A673 (cell line): ENCODE data around the gene SYT13. TPM values are rescaled to one million over a fixed set of nuclear protein-coding genes. Genes with fewer than 3 reads are reported as not detected.

Experiments used
- BruUV-seq: library from RNA; stranded (reverse); fragments of 400-500 nt; replicated peaks from 2 replicates; lab custom pipeline; 2021; lab: Mats Ljungman, UMichigan
- CTCF ChIA-PET: fragments of 300-600 bp; sonication (Branson Sonifier 250); formaldehyde crosslinking; loops from one replicate; lab custom pipeline; 2022; ENCODE audit warnings: antibody characterized with exemption; lab: Charles Lee
- POLR2A ChIA-PET: fragments of 300-600 bp; sonication (Branson Sonifier 250); formaldehyde crosslinking; loops from one replicate; lab custom pipeline; 2022; ENCODE audit warnings: antibody characterized with exemption; ENCODE audit not compliant: low non-redundant PET; lab: Charles Lee
- DNase-seq: peaks from one replicate; pipeline ENCODE4 v3.0.0-alpha.2; 2015; ENCODE audit warnings: low spot score
- H3K27ac ChIP-seq: fragments of 200-600 bp; sonication (generic); 2 replicates; pipeline ENCODE4 v1.5.1; 2016; ENCODE audit warnings: mixed run types, low read depth, mild to moderate bottlenecking, mixed read lengths, antibody characterized with exemption, low read length; ENCODE audit not compliant: poor library complexity, severe bottlenecking
- H3K27me3 ChIP-seq: fragments of 200-600 bp; sonication (generic); replicated peaks from 2 replicates; pipeline ENCODE4 v1.6.1; 2017; ENCODE audit warnings: mixed run types, low read depth, mild to moderate bottlenecking, mixed read lengths, antibody characterized with exemption, low read length; ENCODE audit not compliant: insufficient read depth, poor library complexity
- H3K36me3 ChIP-seq: fragments of 200-600 bp; sonication (generic); 2 replicates; pipeline ENCODE4 v1.6.1; 2016; ENCODE audit warnings: mixed run types, mild to moderate bottlenecking, mixed read lengths, antibody characterized with exemption, low read length; ENCODE audit not compliant: insufficient read depth, poor library complexity, severe bottlenecking
- H3K4me1 ChIP-seq: fragments of 200-600 bp; sonication (generic); 2 replicates; pipeline ENCODE4 v1.6.1; 2017; ENCODE audit warnings: mixed run types, mild to moderate bottlenecking, mixed read lengths, antibody characterized with exemption, low read length; ENCODE audit not compliant: insufficient read depth, poor library complexity, severe bottlenecking
- H3K4me3 ChIP-seq: fragments of 200-600 bp; sonication (generic); 2 replicates; pipeline ENCODE4 v1.5.1; 2016; ENCODE audit warnings: low read depth, mixed run types, mild to moderate bottlenecking, mixed read lengths, low read length; ENCODE audit not compliant: poor library complexity, severe bottlenecking
- H3K9me3 ChIP-seq: fragments of 200-600 bp; sonication (generic); 2 replicates; pipeline ENCODE4 v1.6.1; 2016; ENCODE audit warnings: mixed run types, low read depth, mild to moderate bottlenecking, mixed read lengths, antibody characterized with exemption, low read length; ENCODE audit not compliant: poor library complexity, severe bottlenecking
- EZH2 ChIP-seq: fragments of 200-600 bp; sonication (generic); IDR thresholded peaks from 2 replicates; pipeline ENCODE4 v1.6.1; 2017; ENCODE audit warnings: borderline replicate concordance, low read depth, mild to moderate bottlenecking, mixed read lengths, antibody characterized with exemption, low read length; ENCODE audit not compliant: poor library complexity, severe bottlenecking
- intact Hi-C: fragments of 100-400 bp; cut with micrococcal nuclease; formaldehyde crosslinking; loops from one replicate; pipeline ENCODE4 v1.10.0; 2022; ENCODE audit not compliant: unreplicated experiment
- total RNA-seq: library from RNA; stranded (reverse); gene quantifications from 2 replicates; pipeline ENCODE4 v1.2.3, GENCODE V29; 2021
- TF ChIP-seq, protein P1 (sequence below): fragments of 300-800, 200-600 bp; sonication (generic); conservative IDR thresholded peaks from 2 replicates; pipeline ENCODE4 v1.5.1; 2017; ENCODE audit warnings: low read depth, mild to moderate bottlenecking, antibody characterized with exemption, low read length, moderate library complexity, mixed read lengths

The SYT13 gene
- total RNA-seq, 1 experiment from 2014 or later = 0.30 TPM

DNA sequence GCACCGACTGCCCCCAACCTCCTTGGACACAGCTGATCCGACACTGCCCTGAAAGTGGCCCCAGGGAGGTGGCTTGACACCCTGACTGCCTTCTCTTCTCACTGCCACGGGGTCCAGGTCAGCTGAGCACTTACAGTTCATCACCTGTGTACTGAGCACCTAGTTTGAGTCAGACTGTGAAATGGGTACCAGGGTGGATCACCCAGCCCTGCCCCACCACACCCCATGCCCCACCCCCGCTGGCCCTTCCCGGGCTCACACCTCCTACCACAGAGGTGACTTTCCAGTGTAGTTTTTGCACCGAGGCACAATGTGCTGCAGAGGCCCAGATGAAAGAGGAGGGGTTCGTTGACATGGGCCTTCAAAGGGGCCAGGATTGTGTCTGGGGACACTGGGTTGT, 80.2 kb downstream of the SYT13 start:
- Histone ChIP-seq H3K36me3 (no peaks in the 10 kb centered on the region), H3K4me3 (no peak overlapping the region), H3K27me3 (no peaks in the 10 kb centered on the region), H3K27ac (no peak overlapping the region), H3K9me3 (no peaks in the 10 kb centered on the region), H3K4me1 (peaks cover 18% of the 10 kb centered on the region)
- no peak for DNase-seq
- BruUV-seq = no TSS peak
- ChIA-PET POLR2A (no interaction called here), CTCF (interaction anchor here (0.7 kb wide), 1 partner anchor 19 kb away, joined by 3 read pairs; no protein-coding TSS in a partner anchor)
- intact Hi-C loops = no loop called here
- TF ChIP-seq, protein P1, sequence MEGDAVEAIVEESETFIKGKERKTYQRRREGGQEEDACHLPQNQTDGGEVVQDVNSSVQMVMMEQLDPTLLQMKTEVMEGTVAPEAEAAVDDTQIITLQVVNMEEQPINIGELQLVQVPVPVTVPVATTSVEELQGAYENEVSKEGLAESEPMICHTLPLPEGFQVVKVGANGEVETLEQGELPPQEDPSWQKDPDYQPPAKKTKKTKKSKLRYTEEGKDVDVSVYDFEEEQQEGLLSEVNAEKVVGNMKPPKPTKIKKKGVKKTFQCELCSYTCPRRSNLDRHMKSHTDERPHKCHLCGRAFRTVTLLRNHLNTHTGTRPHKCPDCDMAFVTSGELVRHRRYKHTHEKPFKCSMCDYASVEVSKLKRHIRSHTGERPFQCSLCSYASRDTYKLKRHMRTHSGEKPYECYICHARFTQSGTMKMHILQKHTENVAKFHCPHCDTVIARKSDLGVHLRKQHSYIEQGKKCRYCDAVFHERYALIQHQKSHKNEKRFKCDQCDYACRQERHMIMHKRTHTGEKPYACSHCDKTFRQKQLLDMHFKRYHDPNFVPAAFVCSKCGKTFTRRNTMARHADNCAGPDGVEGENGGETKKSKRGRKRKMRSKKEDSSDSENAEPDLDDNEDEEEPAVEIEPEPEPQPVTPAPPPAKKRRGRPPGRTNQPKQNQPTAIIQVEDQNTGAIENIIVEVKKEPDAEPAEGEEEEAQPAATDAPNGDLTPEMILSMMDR = no peak
- no peak for TF ChIP-seq EZH2

DNA sequence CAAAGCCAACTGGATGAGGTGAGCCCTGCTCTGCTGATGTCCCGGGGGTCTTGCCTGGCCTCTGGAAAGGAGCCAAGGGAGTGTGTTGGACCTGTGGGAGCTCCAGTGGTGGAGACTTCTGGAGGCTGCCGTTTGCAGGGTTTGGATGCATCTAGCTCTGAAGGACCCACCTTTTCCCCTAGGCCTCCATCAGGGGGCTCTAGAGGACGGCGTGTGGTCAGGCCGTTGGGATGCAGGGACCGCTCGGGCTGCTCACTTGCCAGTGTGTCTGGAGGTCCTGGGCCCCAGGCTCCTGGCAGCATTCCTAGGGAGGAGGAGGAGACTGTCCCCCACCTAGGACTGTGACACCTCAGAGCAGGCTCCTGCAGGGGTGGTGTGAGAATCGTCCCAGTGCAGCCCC, 81.4 kb downstream of the SYT13 start:
- H3K27me3 ChIP-seq = no peaks in the 10 kb centered on the region
- H3K27ac ChIP-seq = no peak overlapping the region
- intact Hi-C loops = no loop called here
- no peaks in the 10 kb centered on the region for H3K9me3 ChIP-seq
- H3K36me3 ChIP-seq = no peaks in the 10 kb centered on the region
- no peak overlapping the region for H3K4me3 ChIP-seq
- DNase-seq = no peak
- POLR2A ChIA-PET = no interaction called here
- CTCF ChIA-PET = no interaction called here
- H3K4me1 ChIP-seq = peaks cover 6% of the 10 kb centered on the region
- TF ChIP-seq, protein P1 = no peak
- no peak for TF ChIP-seq EZH2
- BruUV-seq = no TSS peak

DNA sequence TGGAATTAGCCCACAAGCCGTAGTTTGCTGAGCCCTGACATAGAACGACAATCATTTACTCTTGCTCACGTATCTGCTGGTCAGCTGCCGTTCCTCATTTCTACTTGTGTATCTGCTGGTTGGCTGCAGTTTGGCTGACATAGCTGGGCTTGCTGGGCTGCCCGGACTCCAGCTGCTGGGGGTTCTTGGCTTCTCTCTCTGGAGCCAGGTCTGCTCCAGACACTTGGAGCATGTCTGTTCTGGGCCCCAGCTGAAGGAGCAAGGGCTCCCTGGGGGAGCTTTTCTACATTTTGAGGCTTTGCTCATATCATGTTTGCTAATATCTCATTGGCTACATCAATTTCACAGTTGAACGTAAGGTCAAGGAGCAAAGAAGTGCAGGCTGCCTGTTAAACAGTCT, 92.4 kb downstream of the SYT13 start:
- intact Hi-C loops = no loop called here
- BruUV-seq = no TSS peak
- ChIA-PET CTCF (no interaction called here), POLR2A (no interaction called here)
- DNase-seq = no peak
- Histone ChIP-seq H3K9me3 (no peaks in the 10 kb centered on the region), H3K27ac (no peak overlapping the region), H3K36me3 (no peaks in the 10 kb centered on the region), H3K4me1 (no peaks in the 10 kb centered on the region), H3K27me3 (no peaks in the 10 kb centered on the region), H3K4me3 (no peak overlapping the region)
- TF ChIP-seq, protein P1 = no peak
- TF ChIP-seq EZH2 = no peak

Other genes starting within 250 kb of the SYT13 start
- 12.6 and 15.4 TPM in 2 replicates for gene PRDM11, start 139.7 kb downstream of the SYT13 start, total RNA-seq